Measurements from ENCODE around the gene ACY1.
"Not testable (repeated sequence)": the region's sequence is repeated elsewhere in the genome, so short reads cannot be mapped to it uniquely, and the experiment has no call there.

The ACY1 gene

DNA sequence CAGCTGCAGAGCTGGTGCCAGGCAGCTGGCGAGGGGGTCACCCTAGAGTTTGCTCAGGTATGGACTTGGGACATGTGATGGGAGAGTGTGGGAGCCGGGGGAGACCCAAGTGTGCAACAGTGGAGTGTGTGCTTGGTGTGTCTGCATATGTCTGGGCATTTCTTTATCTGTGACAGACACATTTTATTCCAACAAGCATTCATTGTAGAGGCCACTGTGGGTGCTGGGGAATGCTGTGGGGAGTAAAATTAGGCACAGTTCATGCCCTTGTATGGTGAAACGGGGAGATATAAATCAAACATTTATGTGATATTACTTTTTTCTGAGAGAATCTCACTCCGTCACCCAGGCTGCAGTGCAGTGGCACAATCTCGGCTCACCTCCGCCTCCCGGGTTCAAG is 4.2 kb downstream of the ACY1 start:
- Histone ChIP-seq H3K9me3 (ENCODE audit: severe bottlenecking) (no peaks in the 10 kb centered on the region), H3K27ac (no peak overlapping the region), H3K27me3 (ENCODE audit: insufficient read depth, low read depth, severe bottlenecking) (no peaks in the 10 kb centered on the region), H3K4me3 (ENCODE audit: low read depth, low read length) (no peak overlapping the region), H3K36me3 (peaks cover 22% of the 10 kb centered on the region)
- DNase-seq: no peak
- TF ChIP-seq, protein P1, sequence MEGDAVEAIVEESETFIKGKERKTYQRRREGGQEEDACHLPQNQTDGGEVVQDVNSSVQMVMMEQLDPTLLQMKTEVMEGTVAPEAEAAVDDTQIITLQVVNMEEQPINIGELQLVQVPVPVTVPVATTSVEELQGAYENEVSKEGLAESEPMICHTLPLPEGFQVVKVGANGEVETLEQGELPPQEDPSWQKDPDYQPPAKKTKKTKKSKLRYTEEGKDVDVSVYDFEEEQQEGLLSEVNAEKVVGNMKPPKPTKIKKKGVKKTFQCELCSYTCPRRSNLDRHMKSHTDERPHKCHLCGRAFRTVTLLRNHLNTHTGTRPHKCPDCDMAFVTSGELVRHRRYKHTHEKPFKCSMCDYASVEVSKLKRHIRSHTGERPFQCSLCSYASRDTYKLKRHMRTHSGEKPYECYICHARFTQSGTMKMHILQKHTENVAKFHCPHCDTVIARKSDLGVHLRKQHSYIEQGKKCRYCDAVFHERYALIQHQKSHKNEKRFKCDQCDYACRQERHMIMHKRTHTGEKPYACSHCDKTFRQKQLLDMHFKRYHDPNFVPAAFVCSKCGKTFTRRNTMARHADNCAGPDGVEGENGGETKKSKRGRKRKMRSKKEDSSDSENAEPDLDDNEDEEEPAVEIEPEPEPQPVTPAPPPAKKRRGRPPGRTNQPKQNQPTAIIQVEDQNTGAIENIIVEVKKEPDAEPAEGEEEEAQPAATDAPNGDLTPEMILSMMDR (IDR thresholded peaks at IDR 0.05; ENCODE audit: low read depth, low read length): no peak

DNA sequence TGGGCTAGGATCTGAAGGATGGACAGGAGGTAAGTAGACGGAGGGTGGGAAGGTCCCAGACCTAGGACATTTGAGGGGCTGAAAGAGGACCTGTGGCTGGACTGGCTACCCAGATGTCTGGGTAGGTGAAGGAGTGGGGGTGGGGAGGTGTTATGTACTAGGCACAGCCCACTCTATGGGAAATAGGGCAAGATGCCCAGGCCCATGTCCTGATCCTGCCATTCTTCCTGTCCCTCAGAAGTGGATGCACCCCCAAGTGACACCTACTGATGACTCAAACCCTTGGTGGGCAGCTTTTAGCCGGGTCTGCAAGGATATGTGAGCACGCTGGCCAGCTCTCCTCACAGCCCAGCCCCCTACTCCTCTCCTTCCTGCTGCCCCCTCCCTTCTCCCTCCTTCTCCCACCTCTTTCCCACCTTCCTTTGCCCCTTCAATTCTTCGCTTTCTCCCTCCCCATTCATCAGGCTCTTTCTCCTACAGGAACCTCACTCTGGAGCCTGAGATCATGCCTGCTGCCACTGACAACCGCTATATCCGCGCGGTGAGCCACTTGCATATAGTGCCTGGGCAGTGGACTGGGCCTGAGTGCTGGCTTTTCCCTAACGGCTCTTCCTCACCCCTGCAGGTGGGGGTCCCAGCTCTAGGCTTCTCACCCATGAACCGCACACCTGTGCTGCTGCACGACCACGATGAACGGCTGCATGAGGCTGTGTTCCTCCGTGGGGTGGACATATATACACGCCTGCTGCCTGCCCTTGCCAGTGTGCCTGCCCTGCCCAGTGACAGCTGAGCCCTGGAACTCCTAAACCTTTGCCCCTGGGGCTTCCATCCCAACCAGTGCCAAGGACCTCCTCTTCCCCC is 5.2 kb downstream of the ACY1 start:
- DNase-seq: no peak
- TF ChIP-seq, protein P1 (IDR thresholded peaks at IDR 0.05; ENCODE audit: low read depth, low read length): no peak
- H3K27me3 ChIP-seq (ENCODE audit: insufficient read depth, low read depth, severe bottlenecking): no peaks in the 10 kb centered on the region
- H3K9me3 ChIP-seq (ENCODE audit: severe bottlenecking): no peaks in the 10 kb centered on the region
- H3K36me3 ChIP-seq: peaks cover 31% of the 10 kb centered on the region
- H3K4me3 ChIP-seq (ENCODE audit: low read depth, low read length): no peak overlapping the region
- H3K27ac ChIP-seq: no peak overlapping the region

DNA sequence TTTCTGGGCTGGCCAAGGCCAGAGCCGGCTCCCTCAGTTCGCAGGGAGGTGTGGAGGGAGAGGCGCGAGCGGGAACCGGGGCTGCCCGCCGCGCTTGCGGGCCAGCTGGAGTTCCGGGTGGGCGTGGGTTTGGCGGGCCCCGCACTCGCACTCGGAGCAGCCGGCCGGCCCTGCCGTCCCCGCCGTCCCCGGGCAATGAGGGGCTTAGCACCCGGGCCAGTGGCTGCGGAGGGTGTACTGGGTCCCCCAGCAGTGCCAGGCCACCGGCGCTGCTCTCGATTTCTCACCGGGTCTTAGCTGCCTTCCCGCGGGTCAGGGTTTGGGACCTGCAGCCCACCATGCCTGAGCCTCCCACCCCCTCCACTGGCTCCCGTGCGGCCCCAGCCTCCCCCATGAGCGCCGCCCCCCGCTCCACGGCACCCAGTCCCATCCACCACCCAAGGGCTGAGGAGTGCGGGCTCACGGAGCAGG is 7.2 kb downstream of the ACY1 start:
- H3K27ac ChIP-seq; DNase-seq; H3K4me3 ChIP-seq (ENCODE audit: low read depth, low read length); H3K27me3 ChIP-seq (ENCODE audit: insufficient read depth, low read depth, severe bottlenecking); H3K9me3 ChIP-seq (ENCODE audit: severe bottlenecking): not testable (repeated sequence)
- H3K36me3 ChIP-seq: peaks cover 52% of the 10 kb centered on the region

DNA sequence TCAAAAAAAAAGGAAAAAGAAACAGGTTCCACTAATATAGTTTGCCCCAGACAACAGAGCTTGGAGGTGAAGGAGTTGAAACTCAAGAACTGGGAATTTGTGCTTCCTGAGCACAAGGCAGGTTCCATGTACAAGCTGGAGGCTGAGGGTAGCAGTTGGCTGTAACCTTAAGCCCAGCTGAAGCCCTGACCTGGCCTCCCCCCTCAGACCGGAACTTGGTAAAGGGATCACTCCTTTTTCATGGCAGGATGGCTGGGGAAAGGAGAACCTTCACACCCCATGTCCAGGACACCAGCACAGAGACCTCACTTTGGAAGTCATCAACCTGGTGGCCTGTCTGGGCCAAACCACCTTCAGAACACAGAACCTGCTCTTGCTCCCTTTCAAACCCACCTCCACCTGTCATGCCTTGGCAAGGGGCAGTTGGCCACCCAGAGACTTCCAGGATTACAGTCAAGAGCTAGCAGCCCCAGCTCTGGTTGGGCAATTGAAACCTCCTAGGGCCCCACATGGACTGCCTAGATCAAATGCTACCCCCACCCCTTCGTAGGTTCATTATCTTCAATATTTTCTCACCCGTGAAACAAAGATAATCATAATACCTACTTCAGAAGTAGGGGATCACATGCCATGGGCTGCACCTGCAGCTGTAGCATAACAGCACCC is 8.8 kb downstream of the ACY1 start:
- Histone ChIP-seq H3K9me3 (ENCODE audit: severe bottlenecking) (no peaks in the 10 kb centered on the region), H3K27ac (no peak overlapping the region; the same call in 1 of the 2 replicates), H3K27me3 (ENCODE audit: insufficient read depth, low read depth, severe bottlenecking) (no peaks in the 10 kb centered on the region), H3K4me3 (ENCODE audit: low read depth, low read length) (no peak overlapping the region), H3K36me3 (peaks cover 53% of the 10 kb centered on the region)
- TF ChIP-seq, protein P1 (IDR thresholded peaks at IDR 0.05; ENCODE audit: low read depth, low read length): no peak
- DNase-seq: no peak

DNA sequence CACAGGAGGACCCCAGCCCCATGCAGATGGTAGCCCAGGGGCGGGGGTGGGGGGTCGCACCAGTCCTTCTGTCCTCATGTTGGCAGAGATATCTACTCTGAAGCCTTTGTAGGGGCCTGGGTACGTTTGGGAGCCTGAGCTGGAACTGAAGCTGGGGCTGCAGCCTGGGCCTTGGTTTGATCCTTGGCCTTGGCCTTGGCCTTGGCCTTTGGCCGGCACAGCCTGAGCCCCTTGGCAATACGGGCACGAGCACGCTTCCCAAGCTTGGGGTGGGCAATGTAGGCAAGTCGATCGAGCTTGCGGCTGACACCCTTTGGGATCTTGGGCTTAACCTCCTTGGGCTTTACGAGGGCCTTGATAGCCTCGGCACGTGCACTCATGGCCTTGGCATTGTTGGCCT is 10.3 kb downstream of the ACY1 start:
- H3K36me3 ChIP-seq: peaks cover 53% of the 10 kb centered on the region
- H3K27ac ChIP-seq; H3K27me3 ChIP-seq (ENCODE audit: insufficient read depth, low read depth, severe bottlenecking); H3K9me3 ChIP-seq (ENCODE audit: severe bottlenecking); H3K4me3 ChIP-seq (ENCODE audit: low read depth, low read length); DNase-seq: not testable (repeated sequence)

DNA sequence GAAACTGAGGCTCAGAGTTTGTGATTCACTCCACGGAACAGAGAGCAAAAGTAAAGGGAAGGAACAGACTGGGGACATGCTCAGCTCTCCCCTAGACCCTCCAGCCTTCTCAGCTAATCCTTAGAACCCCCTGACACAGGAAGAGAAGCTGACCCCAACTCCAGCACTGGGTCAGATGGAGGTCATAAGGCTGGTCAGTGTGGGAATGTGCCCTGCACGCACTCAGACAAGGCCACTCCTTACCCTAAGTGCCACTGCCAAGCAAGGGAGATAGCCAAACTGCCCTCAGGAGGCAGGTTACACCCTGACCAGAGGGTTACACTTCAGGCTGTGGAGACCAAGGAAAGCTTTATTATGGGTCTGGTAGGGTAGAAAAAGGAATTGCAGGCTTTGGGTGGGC is 11.2 kb downstream of the ACY1 start:
- TF ChIP-seq, protein P1 (IDR thresholded peaks at IDR 0.05; ENCODE audit: low read depth, low read length): no peak
- Histone ChIP-seq H3K4me3 (ENCODE audit: low read depth, low read length) (peak overlapping the region; percentile 99), H3K27me3 (ENCODE audit: insufficient read depth, low read depth, severe bottlenecking) (no peaks in the 10 kb centered on the region), H3K9me3 (ENCODE audit: severe bottlenecking) (no peaks in the 10 kb centered on the region), H3K36me3 (peaks cover 46% of the 10 kb centered on the region), H3K27ac (peak overlapping the region; percentile 94; the same call in 1 of the 2 replicates)
- DNase-seq: no peak
